ENCODE results near the gene PTPN14. TPM values are rescaled to one million over a fixed set of nuclear protein-coding genes. Genes with fewer than 3 reads are reported as not detected.

PTPN14 gene
- total RNA-seq, 6 donors from 2014 or later = 15.4 to 42.9 (median 27.0) TPM

DNA sequence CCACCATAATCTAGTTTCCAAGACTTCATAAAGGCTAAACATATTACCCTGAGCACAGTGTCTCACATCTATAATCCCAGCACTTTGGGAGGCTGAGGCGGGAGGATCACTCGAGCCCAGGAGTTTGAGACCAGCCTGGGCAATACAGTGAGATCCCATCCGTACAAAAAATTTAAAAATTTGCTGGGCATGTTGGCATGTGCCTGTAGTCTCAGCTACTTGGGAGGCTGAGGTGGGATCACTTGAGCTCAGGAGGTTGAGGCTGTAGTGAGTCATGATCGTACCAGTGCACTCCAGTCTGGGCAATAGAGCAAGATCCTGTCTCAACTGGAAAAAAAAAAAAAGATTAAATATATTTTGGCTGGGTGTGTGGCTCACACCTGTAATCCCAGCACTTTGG is 90.1 kb downstream of the PTPN14 start:
- Histone ChIP-seq H3K27ac (no peak overlapping the region), H3K27me3 (no peaks in the 10 kb centered on the region), H3K9me3 (no peaks in the 10 kb centered on the region), H3K4me1 (peaks cover 0 to under 1% (median 0%) of the 10 kb centered on the region in 4 donors), H3K36me3 (peaks cover 0 to 4% (median 0%) of the 10 kb centered on the region in 4 donors), H3K4me3 (no peak overlapping the region)
- ATAC-seq (ENCODE audit: low FRiP score in 2 of 2) (no peak), DNase-seq (no peak)
- 98 to 99% methylated on average over 4 of the region's 4 CpGs for WGBS, 2 donors
- no peak for TF ChIP-seq POLR2A (IDR thresholded peaks at IDR 0.05)
- no peak for TF ChIP-seq EP300 (IDR thresholded peaks at IDR 0.05)
- TF ChIP-seq POLR2AphosphoS5 (IDR thresholded peaks at IDR 0.05) = no peak
- no peak for TF ChIP-seq CTCF (IDR thresholded peaks at IDR 0.05)

DNA sequence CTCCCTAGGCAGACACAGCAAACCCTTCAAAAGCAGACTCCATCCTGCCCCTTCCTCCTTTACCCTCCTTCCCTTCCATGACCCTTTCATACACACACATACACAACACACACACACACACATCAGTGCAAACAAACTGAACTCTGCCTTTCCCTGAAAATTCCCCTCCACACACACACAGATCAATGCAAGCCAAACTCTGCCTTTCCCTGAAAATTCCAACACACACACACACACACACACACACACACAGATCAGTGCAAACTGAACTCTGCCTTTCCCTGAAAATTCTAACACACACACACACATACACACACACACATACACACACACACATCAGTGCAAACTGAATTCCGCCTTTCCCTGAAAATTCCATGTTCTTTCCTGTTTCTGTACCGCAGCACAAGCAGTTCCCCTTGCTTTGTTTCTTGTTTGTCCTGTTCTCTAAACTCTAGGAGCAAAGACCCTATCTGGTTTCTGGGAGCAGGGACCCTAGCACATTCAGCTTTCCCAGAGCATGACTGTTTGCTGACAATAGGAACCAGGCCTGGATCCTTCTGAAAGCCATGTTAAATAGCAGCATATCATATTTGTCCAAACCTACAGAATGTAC is 91.0 kb downstream of the PTPN14 start:
- Histone ChIP-seq H3K4me3 (no peak overlapping the region), H3K4me1 (no peaks in the 10 kb centered on the region), H3K27ac (no peak overlapping the region), H3K9me3 (no peaks in the 10 kb centered on the region), H3K27me3 (no peaks in the 10 kb centered on the region), H3K36me3 (peaks cover 0 to 4% (median 0%) of the 10 kb centered on the region in 4 donors)
- TF ChIP-seq POLR2A (IDR thresholded peaks at IDR 0.05) (no peak), POLR2AphosphoS5 (IDR thresholded peaks at IDR 0.05) (no peak), EP300 (IDR thresholded peaks at IDR 0.05) (no peak), CTCF (IDR thresholded peaks at IDR 0.05) (no peak)
- WGBS, 2 donors = 50 to 67% methylated on average over 2 of the region's 2 CpGs
- no peak for DNase-seq
- ATAC-seq (ENCODE audit: low FRiP score in 2 of 2) = peak in 1 of 2 donors; percentile 17

DNA sequence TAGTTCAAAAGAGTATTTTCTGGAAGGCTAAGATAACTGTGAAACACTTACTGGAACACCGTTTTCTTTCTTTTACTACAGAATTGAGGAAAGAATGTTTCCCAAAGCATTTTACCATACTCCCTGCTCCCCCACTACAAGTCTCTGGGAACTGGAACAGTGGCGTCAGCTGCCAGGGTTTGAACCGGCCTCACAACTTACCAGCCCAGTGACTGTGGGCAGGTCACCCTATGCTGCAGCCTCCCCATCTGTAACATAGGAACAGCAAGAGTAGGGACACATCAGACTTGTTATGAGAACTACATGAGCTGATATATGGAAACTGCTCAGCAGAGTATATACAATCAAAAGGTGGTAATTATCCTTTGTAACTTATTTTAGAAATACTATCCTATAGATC is 91.5 kb downstream of the PTPN14 start:
- WGBS, 2 donors = 93 to 94% methylated on average over 3 of the region's 3 CpGs
- Histone ChIP-seq H3K27me3 (no peaks in the 10 kb centered on the region), H3K4me3 (no peak overlapping the region), H3K9me3 (no peaks in the 10 kb centered on the region), H3K27ac (no peak overlapping the region), H3K4me1 (peaks cover 0 to 4% (median under 1%) of the 10 kb centered on the region in 4 donors), H3K36me3 (peaks cover 0 to 4% (median 0%) of the 10 kb centered on the region in 4 donors)
- TF ChIP-seq POLR2AphosphoS5 (IDR thresholded peaks at IDR 0.05) (no peak), POLR2A (IDR thresholded peaks at IDR 0.05) (no peak)
- ATAC-seq (ENCODE audit: low FRiP score in 2 of 2) (no peak), DNase-seq (no peak)

GRCh38 chr1:214458541-214458940 is 92.9 kb downstream of the PTPN14 start:
- Histone ChIP-seq H3K4me1 (peaks cover 0 to 6% (median 3%) of the 10 kb centered on the region in 4 donors), H3K27ac (no peak overlapping the region), H3K27me3 (no peaks in the 10 kb centered on the region), H3K4me3 (no peak overlapping the region), H3K36me3 (peaks cover 0 to 2% (median 0%) of the 10 kb centered on the region in 4 donors), H3K9me3 (no peaks in the 10 kb centered on the region)
- ATAC-seq (ENCODE audit: low FRiP score in 2 of 2) = no peak
- DNase-seq = no peak
- 72 to 88% methylated on average over 1 of the region's 1 CpG for WGBS, 2 donors
- TF ChIP-seq CTCF (IDR thresholded peaks at IDR 0.05) (no peak), POLR2AphosphoS5 (IDR thresholded peaks at IDR 0.05) (no peak), EP300 (IDR thresholded peaks at IDR 0.05) (no peak), POLR2A (IDR thresholded peaks at IDR 0.05) (no peak)

DNA sequence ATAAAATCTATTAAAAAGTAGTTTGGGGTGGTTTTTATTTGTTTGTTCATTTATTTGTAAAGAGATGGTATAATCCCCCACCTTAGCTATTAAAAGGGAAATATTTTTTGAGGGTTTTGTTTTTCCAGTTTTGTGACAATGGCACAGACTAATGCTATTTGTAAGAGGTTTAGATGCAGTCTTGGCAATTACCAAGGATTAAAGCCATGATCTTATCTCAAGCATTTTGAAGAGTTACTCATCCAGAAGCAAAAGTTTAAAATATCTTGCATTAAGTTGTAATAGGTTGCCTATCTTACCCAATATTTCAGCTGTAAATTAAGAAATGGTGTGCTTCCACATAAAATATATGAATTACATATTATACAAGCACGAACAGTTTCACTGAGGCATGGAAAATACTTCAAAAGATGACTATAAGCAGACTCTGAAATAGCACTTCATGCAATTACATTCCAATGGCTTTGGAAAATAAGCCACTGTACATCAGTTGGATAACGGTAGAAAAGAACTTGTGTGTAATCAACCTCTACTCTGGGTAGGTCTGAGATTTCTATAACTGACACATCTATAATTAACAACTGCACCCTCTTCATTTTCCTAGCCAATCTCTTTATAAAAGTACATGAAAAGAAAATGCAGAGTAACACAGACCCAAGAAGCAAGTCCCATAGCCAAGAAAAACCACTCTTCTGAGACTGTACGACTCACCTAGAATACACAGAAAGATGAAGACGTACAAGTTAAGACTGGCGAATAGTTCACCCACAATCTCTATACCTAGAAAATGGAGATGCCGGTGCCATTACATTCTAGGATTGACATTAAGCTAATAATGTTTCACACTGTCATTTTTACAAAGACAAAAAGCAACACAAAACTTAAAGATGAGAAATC is 95.2 kb downstream of the PTPN14 start:
- Histone ChIP-seq H3K27me3 (no peaks in the 10 kb centered on the region), H3K27ac (no peak overlapping the region), H3K4me1 (peaks cover 0 to 6% (median 3%) of the 10 kb centered on the region in 4 donors), H3K36me3 (peaks cover 0 to 1% (median 0%) of the 10 kb centered on the region in 4 donors), H3K9me3 (no peaks in the 10 kb centered on the region), H3K4me3 (no peak overlapping the region)
- DNase-seq = no peak
- TF ChIP-seq POLR2A (IDR thresholded peaks at IDR 0.05) = no peak
- TF ChIP-seq POLR2AphosphoS5 (IDR thresholded peaks at IDR 0.05) = no peak
- no peak for TF ChIP-seq EP300 (IDR thresholded peaks at IDR 0.05)
- TF ChIP-seq CTCF (IDR thresholded peaks at IDR 0.05) = no peak
- ATAC-seq (ENCODE audit: low FRiP score in 2 of 2) = no peak
- 90% methylated on average over 6 of the region's 6 CpGs for WGBS, 2 donors

Data from upper lobe of left lung (tissue), 6 donors.